GM12874 (cell line): ENCODE results near the gene NFILZ.

Source experiments
- TF ChIP-seq, protein P1 (sequence below): IDR thresholded peaks from 2 replicates; pipeline ENCODE4 v1.5.1; 2011; ENCODE audit warnings: low read depth, mild to moderate bottlenecking, control low read depth, low read length, moderate library complexity; ENCODE audit not compliant: insufficient read depth

Gene NFILZ

DNA sequence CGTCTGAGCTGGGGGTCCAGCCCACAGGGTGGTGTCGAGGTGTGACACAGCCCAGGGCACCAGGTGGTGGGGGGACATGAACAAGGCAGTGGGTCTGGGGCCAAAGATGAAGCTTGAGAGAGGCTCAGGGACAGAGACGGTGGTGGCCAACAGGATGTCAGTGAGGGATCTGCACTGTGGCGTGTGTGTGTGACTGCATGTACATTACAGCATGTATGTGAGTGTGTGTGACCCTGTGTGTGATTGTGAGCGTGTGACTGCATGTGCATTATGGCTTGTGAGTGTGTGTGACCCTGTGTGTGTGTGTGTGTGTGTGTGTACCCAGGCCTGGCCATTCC is 21.5 kb upstream of the NFILZ start:
- TF ChIP-seq, protein P1, sequence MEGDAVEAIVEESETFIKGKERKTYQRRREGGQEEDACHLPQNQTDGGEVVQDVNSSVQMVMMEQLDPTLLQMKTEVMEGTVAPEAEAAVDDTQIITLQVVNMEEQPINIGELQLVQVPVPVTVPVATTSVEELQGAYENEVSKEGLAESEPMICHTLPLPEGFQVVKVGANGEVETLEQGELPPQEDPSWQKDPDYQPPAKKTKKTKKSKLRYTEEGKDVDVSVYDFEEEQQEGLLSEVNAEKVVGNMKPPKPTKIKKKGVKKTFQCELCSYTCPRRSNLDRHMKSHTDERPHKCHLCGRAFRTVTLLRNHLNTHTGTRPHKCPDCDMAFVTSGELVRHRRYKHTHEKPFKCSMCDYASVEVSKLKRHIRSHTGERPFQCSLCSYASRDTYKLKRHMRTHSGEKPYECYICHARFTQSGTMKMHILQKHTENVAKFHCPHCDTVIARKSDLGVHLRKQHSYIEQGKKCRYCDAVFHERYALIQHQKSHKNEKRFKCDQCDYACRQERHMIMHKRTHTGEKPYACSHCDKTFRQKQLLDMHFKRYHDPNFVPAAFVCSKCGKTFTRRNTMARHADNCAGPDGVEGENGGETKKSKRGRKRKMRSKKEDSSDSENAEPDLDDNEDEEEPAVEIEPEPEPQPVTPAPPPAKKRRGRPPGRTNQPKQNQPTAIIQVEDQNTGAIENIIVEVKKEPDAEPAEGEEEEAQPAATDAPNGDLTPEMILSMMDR = no peak

DNA sequence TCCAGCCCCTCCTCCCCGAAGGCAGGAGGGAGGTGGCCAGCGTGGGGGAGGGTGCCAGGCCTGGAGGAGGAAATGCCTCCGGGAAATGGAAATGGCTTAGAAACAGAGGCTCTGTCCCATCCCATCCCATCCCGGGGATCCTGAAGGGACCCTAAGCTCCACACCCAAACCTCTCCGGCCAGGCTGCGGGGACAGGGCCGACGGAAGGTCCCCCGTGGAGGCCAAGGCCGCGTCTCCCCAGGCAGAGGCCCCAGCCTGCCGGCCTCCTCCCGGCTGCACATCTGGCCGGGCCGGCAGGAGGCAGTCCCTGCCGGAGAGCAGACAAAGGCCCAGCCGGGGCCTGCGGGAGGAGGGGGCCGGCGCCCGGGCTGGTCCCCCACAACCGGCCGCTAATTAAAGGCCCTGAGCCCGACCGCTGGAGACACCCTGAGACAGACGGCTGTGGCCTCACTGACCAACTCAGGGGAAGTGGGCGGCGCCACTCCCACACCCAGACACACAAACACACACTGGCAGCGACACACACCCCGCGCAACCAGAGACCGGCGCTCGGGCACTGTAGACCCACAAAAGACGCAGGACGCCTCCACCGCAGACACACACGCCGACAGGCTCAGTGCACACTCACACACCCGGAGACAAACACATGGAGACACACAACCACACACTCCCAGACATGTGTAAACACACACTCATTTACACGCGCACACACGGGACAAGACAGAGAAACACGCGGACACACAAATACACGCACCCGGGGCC is 21.0 kb upstream of the NFILZ start:
- TF ChIP-seq, protein P1 = no peak

DNA sequence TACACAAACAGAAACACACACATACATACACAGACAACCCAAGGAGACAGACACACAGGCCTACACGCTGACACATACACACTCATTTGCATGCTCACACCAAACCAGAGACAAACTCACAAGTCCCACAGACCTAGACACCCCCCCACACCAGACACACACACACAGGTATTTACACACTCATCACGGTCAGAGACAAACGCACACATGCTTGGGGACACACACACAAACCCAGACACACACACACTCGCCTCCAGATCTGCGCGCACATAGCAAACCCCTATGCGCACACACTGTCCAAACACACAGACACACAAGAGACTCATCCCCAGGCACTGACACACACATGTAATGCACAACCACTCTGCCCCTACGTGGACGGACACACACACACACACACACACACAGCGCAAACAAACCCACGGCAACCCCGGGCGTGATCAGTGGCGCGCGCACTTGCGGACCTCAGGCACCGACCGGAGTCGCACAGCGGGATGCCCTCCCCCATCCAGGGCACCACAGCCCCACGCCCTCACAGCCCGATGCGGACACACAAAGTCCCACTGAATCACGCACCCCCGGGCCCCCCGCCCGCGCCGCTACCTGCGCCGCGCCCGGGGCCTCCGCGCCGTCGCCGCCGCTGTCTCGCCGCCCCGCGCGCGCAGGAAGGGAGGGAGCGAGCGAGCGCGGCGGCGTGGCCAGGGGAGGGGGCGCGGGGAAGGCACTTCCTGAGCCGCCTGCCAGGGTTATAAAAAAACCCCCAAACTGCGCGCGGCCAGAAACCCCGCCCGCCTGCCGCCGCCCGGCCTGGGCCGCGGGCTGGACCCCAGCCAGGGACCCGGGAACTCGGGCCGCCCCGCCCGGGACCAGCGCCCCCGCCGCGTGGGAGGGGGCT is 20.1 kb upstream of the NFILZ start, which contains the start of gene ADAMTS10:
Gene ADAMTS10 (minus strand): TSS at position 675 of the 895 bp plus-strand sequence. CDS start 5,005 bp downstream, outside the sequence.
- TF ChIP-seq, protein P1 = no peak

DNA sequence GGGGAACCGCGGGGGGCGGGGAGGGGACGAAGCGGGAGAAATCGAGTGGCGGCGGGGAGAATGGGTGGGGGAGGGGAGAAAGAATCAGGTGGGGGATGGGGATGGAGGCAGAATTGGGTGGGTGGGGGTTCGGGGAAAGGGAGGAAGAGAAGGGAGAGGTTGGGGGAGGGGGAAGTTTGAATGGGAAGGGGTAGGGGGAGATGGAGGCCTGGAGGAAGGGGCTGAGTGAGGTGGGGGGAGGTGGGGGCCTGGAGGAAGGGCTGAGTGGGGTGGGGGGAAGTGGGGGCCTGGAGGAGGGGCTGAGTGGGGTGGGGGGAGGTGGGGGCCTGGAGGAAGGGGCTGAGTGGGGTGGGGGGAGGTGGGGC is 19.5 kb upstream of the NFILZ start:
- TF ChIP-seq, protein P1 = no peak

DNA sequence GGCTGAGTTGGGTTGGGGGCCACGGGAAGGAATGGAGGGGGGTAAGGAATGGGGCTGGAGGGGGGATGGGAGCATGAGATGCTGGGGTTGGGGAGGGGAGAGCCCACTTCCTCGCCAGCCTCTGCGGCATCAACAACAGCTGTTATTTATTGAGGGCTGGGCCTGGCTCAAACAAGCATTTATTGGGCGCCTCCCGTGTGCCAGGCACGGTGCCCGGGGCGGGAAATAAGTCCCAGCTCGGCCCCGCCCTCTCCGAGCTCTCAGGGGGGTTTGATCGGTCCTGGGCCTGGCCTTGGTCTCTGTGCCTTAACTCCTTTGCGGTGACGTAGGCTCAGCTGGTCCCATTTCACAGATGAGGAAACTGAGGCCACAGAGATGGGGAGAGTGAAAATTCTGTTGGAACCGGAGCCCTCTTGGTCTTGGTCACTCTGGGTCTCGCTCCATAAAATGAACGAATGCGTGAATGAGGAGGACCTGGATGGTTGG is 19.0 kb upstream of the NFILZ start:
- TF ChIP-seq, protein P1 = no peak

DNA sequence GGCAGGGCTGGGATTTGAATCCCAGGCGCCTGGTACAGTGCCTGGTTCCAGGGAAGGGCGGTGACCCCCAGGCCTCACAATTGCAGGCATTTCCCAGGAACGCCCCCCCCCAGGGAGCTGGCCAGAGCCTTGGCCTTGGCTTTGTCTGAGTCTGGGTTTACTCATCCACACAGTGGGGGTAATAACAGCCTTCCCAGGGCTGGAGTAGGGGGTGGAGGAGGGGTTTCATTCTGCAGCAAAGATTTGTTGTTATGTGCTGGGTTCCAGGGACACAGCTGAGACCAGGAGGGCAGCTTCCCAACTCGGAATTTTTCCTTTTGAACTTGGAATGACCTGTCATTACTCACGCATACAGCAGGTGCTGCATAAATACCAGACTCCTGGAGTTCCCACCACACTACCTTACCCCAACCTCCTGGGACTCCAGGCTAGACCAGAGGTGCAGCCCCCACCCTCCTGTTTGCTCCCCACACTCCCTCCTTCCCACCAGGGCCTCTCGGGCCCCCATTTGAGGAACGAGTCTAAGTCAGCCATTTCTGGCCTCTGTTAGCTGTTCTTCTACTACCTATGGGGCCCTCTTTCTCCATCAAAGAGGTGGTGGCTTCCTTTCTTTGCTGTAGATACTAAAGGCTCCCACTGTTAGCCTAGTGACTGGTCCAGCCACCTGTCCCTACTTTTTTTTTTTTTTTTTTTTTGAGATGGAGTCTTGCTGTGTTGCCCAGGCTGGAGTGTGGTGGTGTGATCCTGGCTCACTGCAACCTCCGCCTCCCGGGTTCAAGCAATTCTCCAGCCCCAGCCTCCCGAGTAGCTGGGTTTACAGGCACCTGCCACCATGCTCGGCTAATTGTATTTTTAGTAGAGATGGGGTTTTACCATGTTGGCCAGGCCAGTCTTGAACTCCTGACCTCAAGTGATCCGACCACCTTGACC is 18.3 kb upstream of the NFILZ start:
- TF ChIP-seq, protein P1 = no peak
